Measurements from ENCODE around the gene PILRA.

The PILRA gene

DNA sequence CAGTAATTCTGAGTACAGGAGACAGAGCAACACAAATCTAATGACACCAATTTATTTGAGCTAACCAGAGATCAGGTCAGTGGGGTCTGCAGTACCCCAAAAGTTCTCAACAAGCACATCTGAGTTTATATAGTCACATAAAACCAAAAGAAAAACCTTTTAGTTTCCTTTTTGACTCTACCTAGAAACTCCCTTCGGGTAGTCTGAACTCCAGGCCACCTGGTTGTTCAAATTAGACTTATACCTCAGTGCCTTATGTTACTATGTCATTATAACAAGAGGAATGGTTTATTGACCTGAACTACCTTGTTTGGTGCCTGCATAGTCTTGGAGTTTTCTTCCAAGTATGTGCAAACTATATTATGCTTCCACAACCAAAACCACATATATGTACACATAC, 40.6 kb downstream of the PILRA start:
- no peak for DNase-seq

DNA sequence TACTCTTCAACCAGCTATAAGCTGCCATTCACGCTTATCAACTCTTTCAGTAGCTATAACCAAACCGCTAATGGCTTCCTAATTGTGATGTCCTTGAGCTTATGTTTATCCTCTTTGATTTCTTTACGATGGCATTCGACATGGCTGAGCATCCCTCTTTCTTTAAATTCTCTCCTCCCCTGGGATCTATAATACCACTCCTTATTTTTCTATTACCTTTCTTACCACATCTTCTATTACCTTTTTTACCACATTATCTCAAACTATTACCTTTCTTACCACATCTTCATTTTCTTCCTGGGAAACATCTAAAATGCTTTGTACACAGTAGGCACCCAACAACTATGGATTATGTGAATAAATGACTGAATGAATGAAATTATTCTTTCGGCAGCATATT, 42.2 kb downstream of the PILRA start:
- DNase-seq, result no peak

DNA sequence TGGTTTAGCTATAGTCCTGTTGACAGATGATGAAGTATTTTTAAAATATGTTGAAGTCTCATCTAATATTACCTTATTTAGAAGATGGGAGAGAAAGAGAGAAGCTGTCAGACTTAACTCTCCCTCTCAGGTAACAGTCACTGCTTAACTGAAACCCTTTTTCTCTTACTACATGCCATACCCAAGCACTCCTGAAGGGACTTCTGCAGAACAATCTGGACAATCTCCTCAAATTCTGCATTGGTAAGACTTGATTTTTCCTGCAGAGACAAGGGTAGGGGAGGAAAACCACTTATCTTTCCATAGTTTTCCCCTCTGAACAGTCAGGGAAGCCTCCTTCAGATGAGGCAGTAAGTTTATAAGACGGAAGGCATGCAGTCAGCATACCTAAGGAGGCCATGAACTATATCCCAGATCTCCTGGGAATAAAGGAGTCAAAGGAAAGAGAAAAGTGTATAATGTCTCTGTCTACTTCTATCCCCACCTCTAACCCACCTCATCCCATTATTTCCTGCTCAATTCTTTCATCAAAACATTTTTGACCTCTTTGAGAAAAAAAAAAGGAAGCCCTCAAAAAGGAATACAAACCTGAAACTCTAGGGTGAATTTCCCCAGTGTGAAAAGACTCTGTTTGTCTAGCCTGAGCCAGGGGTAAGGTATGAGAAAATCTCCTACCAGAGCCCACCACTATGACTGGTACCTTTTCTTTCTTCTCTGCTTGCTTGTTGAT, 45.8 kb downstream of the PILRA start:
- no peak for DNase-seq

DNA sequence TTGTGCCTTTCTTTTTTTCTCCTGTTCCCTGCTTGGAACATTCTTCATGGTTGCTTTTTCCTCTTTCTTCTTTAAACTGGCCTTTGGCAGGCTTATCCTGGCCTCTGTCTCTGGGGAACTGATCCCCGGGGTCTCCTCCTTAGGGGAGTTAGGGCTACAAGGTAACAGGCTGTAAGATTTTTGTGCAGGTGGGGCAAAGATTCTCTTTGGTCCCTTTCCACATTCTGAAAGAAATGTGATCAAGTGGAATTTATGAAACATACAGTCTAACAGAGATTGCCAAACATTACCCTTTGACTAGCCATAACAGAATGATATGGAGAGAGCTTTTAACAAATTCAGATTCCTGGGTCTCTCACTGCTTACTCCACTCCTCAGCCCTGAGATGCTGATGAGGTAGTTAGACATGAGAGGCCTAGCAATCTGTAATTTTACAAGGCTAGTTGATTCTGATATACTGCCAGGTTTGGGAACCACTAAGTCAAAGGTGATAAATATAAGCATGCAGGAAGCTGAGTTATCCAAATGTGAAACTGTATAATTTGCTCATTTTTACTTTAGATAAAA, 46.5 kb downstream of the PILRA start:
- DNase-seq, result no peak

DNA sequence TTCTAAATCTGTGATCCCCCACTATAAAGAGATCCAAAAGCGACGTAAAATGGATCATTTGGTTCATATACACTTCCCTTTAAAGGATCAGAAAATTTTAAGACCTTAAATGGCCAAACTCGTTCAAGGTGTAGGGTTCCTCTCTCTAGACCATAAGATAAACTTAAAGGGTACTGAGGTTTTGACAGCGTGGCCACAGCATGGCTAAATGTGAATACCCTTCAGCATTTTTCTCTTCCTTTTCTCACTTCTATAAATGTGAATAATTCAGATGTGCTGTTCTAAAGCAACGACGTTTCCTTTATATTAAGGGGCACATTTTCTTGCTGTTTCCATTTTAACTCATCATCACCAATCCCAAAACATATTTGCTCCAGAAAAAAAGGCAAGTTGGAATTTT, 50.0 kb downstream of the PILRA start:
- no peak for DNase-seq

DNA sequence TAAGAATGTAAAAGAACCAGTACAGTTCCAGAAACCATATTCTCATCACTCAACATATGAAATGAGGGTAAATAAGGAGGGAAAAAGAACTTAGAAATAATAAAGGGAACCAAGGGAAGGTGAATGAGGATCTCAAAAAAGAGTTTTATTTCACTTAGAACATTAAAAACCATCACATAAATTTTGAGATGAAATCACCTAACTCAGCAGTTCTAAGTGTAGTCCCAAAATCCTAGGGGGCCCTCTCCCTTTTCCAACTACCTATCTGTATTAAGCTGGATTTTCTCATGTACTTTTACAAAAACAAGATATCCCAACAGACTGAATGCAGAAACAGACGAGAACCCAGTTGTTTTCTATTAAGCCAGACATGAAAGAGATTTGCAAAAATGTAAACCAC, 52.1 kb downstream of the PILRA start:
- no peak for DNase-seq

DNA sequence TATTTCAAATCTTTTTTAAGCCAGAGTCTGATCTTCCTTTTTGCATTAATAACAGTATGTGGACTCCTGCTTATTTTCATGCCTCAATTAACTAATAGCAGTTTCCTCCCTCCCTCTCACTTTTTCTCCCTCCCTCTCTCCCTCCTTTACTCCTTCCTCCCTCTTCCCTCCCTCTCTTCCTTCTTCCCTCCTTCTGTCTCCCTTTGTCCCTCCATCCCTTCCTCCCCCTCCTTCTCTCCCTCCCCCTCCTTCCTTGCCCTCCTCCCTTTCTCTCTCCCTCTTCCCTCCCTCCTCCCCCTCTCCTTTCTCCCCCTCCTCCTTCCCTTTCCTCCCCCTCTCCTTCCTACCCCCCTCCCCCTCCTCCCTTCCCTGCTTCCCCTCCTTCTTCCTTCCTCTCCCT, 53.2 kb downstream of the PILRA start:
- DNase-seq, result no peak

DNA sequence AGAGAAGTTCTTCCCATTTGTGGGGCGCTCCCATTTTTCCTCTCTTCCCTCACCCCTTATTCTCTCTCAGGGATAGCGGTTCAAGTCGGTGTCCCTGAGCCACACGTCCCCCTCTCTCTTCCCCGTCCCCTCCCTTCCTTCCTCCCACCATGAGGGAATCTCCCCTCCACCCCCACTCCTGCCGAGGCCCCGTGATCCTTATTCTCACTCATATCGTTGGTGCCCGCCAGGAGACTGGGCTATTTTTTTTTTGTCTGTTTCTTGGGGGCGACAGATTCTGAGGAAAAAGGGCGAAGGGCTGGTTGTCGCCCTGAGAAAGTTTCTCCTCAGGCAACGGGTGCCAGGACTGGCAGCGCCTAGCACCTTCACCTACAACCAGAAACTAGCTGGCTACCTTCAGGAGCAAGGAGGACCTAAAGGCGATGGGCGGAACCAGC, 54.5 kb downstream of the PILRA start:
- no peak for DNase-seq

DNA sequence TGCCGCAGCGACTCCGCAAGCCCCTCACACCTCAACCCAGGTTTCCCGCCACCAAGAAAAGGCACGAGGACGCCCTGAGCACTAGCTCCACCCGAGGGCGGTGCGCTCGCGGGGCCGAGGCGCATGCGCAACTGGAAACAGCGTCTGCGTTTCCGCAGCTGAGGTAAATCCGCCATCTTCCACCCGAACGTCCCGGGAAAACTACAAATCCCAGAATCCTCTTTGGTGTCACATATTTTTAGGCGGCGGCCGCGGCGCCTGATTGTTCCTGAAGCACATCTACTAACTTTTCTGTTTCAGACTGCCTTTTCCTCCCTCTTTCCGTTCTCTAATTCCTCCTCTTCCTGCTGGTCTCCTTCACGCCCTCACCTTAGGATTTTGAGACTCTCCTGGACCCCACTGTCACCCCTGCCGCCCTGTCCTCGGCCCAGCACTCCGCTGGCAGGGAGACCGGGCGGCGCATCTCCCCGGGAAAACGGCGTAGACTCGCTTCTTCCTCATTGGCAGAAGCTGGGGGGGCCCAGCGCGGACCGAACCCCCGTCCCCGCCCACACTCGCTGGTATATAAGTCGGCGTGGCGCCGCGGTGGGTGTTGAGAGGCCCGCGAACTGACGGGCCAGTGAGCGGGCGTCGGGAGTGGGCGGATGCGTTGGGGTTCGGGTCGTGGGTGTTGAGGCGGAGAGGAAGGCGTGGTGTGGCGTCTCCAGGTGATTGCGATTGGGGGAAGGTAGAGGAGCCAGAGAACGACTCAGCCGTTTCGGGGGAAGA, 55.1 kb downstream of the PILRA start, which contains the start of gene ZCWPW1:
TSS of gene ZCWPW1 (minus strand) at position 505 of the 768 bp plus-strand sequence. CDS start 8,054 bp downstream, outside the sequence.
- peak; percentile 99 for DNase-seq

DNA sequence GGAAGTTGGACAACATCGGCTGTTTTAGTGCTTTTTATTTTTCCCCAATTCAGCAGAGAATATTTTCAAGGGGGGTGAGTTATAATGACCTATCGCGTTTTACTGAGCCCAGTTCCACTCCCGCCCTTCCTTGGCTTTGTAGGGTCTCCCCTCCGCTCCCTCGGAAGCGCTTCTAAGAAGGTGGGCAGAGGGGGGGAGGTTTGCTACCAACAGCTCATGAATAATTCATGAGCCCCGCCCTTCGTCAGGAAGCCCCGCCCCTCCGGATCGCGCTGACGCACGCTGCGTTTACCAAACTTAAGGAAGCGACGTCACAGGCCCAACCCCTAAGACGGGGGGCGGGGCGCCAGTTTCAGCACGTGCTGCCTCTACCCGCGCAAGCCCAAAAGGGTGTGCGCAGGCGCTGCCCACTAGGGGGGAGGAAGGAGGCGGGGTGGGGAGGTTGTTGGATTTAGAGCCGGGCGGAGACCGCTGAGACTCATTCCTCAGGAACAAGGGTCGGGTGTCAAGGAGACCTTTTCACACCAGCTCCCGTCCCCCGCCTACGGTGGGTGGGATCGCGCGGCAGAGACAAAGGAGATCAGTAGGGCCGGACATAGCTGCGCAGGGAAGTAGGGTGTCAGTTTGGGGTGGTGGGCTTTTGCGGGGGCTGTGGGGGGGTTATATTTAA, 55.8 kb downstream of the PILRA start:
- peak; percentile 100 for DNase-seq

DNA sequence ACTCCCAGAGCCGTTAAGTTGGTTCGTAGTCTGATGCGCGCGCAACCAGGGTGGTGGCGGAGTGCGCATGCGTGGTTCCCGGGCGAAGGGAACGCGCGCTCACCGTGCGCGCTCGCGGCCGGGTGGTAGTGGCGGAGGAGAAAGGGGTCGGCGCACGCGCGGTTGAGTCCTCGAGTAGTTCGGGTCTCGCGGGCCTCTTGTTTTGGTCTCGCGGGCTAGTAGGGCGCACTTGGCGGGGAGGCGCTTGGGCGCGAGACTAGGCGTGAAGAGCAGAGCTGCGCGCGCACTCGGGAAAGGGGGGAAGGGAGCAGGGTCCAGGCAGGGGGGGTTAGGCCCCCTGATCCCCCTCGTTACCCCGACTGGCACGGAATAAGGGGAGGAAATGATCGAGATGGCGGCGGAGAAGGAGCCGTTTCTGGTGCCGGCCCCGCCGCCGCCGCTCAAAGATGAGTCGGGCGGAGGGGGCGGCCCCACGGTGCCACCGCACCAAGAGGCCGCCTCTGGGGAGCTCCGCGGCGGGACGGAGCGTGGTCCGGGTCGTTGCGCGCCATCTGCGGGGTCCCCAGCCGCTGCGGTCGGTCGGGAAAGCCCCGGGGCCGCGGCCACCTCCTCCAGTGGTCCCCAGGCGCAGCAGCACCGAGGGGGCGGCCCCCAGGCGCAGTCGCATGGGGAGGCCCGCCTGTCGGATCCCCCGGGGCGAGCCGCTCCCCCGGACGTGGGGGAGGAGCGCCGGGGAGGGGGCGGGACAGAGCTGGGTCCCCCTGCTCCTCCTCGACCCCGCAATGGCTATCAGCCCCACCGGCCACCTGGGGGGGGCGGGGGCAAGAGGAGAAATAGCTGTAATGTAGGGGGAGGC, 56.6 kb downstream of the PILRA start, which contains the start of gene MEPCE:
TSS of gene MEPCE (plus strand) at position 195 of the 856 bp plus-strand sequence. CDS start at position 383, 188 bp downstream.
- DNase-seq, result peak; percentile 100

DNA sequence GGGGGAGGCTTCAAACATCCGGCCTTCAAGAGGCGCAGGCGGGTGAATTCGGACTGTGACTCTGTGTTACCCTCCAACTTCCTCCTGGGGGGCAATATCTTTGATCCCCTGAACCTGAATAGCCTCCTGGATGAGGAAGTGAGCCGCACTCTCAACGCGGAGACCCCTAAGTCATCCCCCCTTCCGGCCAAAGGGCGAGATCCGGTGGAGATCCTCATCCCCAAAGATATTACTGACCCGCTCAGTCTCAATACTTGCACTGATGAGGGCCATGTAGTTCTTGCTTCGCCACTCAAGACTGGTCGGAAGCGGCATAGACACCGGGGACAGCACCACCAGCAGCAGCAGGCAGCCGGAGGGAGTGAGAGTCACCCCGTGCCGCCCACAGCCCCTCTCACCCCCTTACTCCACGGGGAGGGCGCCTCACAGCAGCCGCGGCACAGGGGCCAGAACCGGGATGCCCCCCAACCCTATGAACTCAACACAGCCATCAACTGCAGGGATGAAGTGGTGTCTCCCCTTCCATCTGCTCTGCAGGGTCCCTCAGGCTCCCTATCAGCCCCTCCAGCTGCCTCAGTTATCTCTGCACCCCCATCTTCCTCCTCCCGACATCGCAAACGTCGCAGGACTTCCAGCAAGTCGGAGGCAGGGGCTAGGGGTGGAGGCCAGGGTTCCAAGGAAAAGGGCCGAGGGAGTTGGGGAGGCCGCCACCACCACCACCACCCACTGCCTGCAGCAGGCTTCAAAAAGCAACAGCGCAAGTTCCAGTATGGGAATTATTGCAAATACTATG, 57.4 kb downstream of the PILRA start:
- no peak for DNase-seq

DNA sequence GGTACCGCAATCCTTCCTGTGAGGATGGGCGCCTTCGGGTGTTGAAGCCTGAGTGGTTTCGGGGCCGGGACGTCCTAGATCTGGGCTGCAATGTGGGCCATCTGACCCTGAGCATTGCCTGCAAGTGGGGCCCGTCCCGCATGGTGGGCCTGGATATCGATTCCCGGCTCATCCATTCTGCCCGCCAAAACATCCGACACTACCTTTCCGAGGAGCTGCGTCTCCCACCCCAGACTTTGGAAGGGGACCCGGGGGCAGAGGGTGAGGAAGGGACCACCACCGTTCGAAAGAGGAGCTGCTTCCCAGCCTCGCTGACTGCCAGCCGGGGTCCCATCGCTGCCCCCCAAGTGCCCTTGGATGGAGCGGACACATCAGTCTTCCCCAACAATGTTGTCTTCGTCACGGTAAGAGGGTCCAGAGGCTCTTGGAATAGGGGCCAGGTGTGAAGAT, 58.0 kb downstream of the PILRA start:
- no peak for DNase-seq

DNA sequence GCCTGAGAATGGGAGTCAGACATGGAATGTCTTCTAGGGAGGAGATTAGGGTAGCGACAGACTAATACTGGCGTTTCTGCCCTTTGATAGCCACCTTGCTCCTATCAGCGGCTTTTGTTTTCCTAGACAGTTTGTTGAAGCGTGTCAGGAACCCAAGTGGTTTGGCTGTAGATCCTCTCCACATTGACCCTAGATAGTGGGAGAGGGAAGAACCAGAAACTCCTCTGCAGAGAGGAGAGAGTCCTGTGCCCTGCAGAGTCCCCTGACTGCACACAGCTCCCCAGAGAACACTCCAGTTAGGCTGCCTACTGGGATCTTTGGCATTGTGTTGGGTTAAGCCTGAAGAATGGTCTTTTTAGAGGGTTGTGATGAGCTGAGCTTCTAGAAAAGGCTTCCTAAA, 58.8 kb downstream of the PILRA start:
- DNase-seq, result no peak

DNA sequence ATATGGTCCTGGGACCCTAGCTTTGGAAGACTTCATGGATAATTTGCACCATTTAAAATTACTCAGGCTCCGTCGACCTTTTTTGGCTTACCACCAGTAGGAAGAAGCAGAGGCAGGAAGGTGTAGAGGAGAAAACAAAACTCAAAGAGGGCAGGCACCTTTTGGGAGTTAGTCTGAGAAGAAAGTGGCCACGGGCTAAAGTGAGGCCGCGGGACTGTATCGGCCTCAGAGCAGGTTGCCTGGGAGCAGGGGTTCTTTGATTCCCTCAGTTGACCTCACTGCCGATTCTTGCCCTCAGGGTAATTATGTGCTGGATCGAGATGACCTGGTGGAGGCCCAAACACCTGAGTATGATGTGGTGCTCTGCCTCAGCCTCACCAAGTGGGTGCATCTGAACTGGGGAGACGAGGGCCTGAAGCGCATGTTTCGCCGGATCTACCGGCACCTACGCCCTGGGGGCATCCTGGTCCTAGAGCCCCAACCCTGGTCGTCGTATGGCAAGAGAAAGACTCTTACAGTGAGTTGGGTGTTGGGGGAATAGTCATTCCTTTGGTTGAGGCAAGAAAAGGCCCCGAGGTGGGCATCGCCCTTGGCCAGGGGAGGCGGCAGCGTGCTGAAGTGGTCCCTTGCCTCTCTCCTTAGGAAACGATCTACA, 59.5 kb downstream of the PILRA start:
- DNase-seq, result no peak

DNA sequence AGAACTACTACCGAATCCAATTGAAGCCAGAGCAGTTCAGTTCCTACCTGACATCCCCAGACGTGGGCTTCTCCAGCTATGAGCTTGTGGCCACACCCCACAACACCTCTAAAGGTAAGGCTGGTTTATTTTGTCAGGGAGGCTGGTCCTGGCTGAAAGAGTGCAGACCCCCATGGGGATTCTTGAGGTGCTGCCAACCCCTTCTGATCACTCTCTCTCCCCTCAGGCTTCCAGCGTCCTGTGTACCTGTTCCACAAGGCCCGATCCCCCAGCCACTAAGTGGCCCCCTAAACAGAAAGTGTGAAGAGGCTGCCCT, 59.9 kb downstream of the PILRA start:
- no peak for DNase-seq

DNA sequence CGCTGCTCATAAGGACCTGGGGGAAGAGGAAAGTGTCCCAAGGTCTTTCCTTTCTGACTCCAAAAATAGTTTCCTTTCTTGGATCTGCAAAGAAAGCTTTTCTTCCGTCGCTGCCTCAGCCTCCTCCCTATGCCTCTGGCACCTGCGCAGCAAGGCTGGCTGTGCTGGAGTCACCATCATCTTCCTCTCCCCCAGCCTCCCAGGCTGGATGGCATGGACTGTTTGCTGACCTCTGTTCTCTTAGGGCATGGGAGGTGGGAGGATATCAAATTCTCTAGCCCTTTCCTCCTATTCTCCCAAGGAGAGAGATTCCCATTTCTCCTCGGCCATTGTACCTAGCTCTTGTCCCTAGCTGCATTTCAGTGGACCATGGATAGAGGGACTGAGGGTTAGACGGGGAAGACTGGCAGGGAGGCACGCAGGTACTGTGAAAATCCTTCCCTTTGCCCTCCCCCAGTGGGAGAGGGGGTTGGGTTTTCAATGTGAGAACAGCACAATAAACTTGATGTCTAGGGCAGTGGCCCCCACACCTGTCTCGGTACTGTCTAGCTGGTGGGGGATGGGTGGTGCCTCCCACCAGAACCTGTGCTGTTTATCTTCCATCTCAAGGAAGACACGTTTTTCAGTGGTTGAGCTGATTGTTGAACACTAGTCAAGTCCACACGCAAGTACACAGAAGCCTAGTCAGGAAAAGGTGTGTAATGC, 60.5 kb downstream of the PILRA start:
- no peak for DNase-seq

DNA sequence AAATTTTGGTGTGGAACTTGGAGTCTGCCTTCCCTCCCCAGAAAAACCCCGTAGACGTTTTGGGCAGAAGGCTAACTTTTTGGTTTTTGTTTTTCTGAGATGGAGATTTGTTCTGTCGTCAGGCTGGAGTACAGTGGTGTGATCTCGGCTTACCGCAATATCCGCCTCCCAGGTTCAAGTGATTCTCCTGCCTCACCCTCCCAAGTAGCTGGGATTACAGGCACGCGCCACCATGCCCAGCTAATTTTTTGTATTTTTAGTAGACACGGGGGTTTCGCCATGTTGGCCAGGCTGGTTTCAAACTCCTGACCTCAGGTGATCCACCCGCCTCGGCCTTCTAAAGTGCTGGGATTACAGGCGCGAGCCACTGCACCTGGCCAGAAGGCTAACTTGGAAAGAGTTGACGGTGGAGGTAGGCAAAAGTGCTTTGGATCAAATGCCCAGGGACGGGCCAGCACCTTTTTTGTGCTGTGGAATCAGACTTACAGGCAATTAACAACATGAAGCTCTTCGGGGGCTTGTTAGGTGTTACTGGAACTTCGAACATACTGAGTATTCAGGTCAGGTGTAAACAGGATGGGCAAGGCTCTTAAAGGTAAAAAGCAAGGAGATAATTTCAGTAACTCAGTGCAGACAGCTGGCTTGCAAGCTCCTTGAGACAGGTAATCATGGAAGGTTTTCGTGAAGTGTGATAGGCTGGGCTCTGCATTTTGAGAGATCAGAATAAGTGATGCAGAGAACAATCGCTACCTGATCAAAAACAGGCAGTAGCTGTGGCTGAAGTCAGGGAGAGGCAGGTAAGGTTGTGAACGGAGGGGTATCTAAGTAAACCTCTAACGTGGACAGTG, 61.2 kb downstream of the PILRA start:
- DNase-seq, result no peak

All from activated CD8-positive, alpha-beta memory T cell treated with anti-CD3 and anti-CD28 coated beads, Interleukin-2, amount 50 U/mL, for 48 hours (primary cell).